ENCODE data around the gene ANXA6. TPM values are rescaled to one million over a fixed set of nuclear protein-coding genes. Genes with fewer than 3 reads are reported as not detected.

Gene ANXA6
- total and polyA plus RNA-seq, 8 donors = 37.0 to 70.8 (median 48.7) TPM

DNA sequence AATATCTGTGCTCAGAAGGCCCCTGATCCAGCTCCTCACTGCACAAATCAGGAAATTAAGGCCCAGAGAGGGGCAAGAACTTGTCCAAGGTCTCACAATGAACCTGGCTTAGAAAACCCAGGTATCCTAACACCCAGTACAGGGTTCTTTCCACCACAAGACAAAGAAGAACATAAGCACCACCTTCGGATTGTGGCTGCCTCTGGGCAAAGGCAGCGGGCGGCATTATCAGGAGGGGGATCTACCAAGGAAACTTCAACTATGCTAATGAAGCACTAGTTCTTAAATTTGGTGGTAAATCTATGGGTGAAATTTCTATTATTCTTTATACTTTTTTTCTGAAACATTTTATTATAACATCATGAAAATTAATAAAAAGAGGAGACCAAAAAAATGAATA lies 17.9 kb downstream of the ANXA6 start:
- no peaks in the 10 kb centered on the region for H3K27me3 ChIP-seq
- H3K4me3 ChIP-seq = no peak overlapping the region
- 92 to 94% methylated on average over 3 of the region's 3 CpGs for WGBS, 2 donors
- peaks cover 0 to 27% (median 0%) of the 10 kb centered on the region in 3 donors for H3K36me3 ChIP-seq
- TF ChIP-seq, protein P1, sequence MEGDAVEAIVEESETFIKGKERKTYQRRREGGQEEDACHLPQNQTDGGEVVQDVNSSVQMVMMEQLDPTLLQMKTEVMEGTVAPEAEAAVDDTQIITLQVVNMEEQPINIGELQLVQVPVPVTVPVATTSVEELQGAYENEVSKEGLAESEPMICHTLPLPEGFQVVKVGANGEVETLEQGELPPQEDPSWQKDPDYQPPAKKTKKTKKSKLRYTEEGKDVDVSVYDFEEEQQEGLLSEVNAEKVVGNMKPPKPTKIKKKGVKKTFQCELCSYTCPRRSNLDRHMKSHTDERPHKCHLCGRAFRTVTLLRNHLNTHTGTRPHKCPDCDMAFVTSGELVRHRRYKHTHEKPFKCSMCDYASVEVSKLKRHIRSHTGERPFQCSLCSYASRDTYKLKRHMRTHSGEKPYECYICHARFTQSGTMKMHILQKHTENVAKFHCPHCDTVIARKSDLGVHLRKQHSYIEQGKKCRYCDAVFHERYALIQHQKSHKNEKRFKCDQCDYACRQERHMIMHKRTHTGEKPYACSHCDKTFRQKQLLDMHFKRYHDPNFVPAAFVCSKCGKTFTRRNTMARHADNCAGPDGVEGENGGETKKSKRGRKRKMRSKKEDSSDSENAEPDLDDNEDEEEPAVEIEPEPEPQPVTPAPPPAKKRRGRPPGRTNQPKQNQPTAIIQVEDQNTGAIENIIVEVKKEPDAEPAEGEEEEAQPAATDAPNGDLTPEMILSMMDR (IDR thresholded peaks at IDR 0.05) = no peak
- FAIRE-seq (no peak), DNase-seq (no peak), ATAC-seq (no peak)
- no peaks in the 10 kb centered on the region for H3K4me1 ChIP-seq
- H3K9me3 ChIP-seq = no peaks in the 10 kb centered on the region
- H3K27ac ChIP-seq = no peak overlapping the region
- intact Hi-C loops (cut with DNase I) = no loop called here

DNA sequence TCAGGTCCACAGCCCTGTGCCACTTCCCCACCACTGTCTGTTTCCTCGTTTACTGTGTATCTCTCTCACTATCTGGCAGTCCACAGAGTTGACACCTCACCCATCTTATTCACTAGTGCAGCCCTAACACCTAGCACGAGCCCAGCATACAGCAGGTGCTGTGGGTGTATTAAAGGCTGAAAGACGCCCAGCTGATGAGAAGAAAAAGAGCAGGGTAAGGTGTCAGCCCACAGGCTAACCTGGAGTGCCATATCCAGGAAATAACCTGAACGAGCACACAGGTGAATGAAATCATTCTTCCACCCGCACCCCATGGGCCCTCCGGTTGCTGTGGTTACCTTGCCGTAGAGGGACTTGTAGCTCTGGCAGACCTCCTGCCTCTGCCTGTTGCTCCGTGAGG lies 18.6 kb downstream of the ANXA6 start:
- no peaks in the 10 kb centered on the region for H3K4me1 ChIP-seq
- WGBS, 2 donors = 87 to 90% methylated on average over 8 of the region's 8 CpGs
- FAIRE-seq (no peak), DNase-seq (no peak), ATAC-seq (peak in 3 of 4 donors; percentile 19 to 74 (median 73))
- no peaks in the 10 kb centered on the region for H3K27me3 ChIP-seq
- TF ChIP-seq, protein P1 (IDR thresholded peaks at IDR 0.05) = no peak
- H3K9me3 ChIP-seq = no peaks in the 10 kb centered on the region
- no peak overlapping the region for H3K27ac ChIP-seq
- peaks cover 0 to 27% (median 0%) of the 10 kb centered on the region in 3 donors for H3K36me3 ChIP-seq
- no peak overlapping the region for H3K4me3 ChIP-seq
- intact Hi-C loops (cut with DNase I) = no loop called here

DNA sequence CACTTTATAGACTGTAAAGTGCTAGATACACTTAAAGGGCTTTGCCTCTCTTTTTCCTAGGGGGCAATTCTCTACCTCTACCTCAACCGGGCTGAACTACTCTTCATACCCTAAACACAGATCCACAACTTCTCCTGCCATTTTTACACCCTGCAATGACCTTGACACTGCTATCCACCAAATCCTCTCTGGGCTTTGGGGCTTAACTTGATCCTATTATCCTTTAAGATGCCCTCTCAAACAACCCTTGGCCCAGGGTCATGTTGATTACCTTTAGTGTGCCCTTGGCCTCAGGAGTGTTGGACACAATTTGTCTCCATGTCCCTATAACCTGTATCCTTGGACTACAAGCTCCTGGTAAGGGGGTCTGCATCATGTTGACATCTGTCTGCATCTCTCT lies 19.5 kb downstream of the ANXA6 start:
- TF ChIP-seq, protein P1 (IDR thresholded peaks at IDR 0.05) = no peak
- FAIRE-seq = no peak
- H3K4me3 ChIP-seq = no peak overlapping the region
- no peaks in the 10 kb centered on the region for H3K9me3 ChIP-seq
- DNase-seq = no peak
- intact Hi-C loops (cut with DNase I) = no loop called here
- H3K27me3 ChIP-seq = no peaks in the 10 kb centered on the region
- no peak overlapping the region for H3K27ac ChIP-seq
- ATAC-seq = no peak
- H3K36me3 ChIP-seq = peaks cover 0 to 34% (median 0%) of the 10 kb centered on the region in 3 donors
- H3K4me1 ChIP-seq = no peaks in the 10 kb centered on the region
- WGBS, 2 donors = 64 to 79% methylated on average over 1 of the region's 1 CpG

DNA sequence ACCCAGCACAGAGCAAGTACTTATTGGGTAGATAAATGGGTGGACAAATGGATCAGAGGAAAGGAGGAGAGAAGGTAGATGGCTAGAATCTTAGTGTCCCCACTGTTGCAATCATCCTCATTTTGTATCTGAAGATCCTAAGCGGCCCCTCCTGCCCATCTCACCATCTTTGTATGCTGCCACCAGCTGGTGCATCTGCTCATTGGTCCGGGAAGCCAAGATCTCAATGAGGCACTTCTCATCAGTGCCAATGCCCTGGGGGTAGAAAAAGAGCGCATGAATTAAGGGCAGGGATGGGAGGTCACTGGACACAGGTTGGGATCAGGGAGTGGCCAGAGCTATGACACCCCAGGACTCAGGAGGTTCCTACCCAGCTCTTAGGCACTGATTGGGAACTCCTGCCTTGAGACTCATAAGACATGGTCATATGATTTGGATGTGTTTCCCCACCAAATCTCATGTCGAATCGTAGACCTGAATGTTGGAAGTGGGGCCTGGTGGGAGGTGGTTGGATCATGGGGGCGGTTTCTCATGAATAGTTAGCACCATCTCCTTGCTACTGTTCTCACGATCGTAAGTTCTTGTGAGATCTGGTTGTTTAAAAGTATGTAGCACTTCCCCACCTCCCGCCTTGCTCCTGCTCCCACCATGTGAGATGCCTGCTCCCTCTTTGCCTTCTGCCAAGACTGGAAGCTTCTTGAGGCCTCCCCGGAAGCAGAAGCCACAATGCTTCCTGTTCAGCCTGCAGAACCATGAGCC lies 20.3 kb downstream of the ANXA6 start:
- ATAC-seq (no peak), FAIRE-seq (no peak), DNase-seq (no peak)
- no peak overlapping the region for H3K4me3 ChIP-seq
- H3K4me1 ChIP-seq = no peaks in the 10 kb centered on the region
- H3K27me3 ChIP-seq = no peaks in the 10 kb centered on the region
- WGBS, 2 donors = 87 to 92% methylated on average over 10 of the region's 10 CpGs
- TF ChIP-seq, protein P1 (IDR thresholded peaks at IDR 0.05) = no peak
- intact Hi-C loops (cut with DNase I) = no loop called here
- no peaks in the 10 kb centered on the region for H3K9me3 ChIP-seq
- H3K27ac ChIP-seq = no peak overlapping the region
- H3K36me3 ChIP-seq = peaks cover 0 to 39% (median 0%) of the 10 kb centered on the region in 3 donors

DNA sequence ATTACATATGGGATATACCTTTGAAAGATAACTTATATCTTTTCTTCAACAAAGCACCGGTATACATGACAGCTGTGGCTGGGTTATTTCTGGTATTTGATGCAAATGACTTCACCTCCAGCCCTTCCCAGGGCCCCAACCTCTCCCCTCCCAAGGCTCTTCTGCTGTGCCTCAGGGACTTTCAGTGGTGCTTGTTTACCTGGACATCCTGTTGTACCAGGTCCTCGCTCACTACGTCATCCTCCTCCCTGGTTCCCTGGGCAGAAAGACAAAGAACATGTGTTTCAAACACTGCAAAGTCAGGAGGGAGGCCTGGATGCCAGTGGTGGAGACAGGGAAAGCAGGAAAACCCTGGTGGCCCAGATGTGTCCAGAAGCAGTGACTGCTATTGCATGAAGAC lies 23.4 kb downstream of the ANXA6 start:
- peak in 1 of 6 donors; percentile 38 for DNase-seq
- 67 to 70% methylated on average over 3 of the region's 3 CpGs for whole genome bisulfite sequencing, 2 donors
- no peak for FAIRE-seq
- H3K4me1 ChIP-seq = no peaks in the 10 kb centered on the region
- H3K9me3 ChIP-seq = no peaks in the 10 kb centered on the region
- no peak overlapping the region for H3K4me3 ChIP-seq
- peak in 3 of 4 donors; percentile 52 to 69 (median 66) for ATAC-seq
- H3K36me3 ChIP-seq = peaks cover 0 to 37% (median 0%) of the 10 kb centered on the region in 3 donors
- H3K27me3 ChIP-seq = no peaks in the 10 kb centered on the region
- TF ChIP-seq, protein P1 (IDR thresholded peaks at IDR 0.05) = no peak
- intact Hi-C loops (cut with DNase I) = no loop called here
- peak overlapping the region in 2 of 4 donors; percentile 50 to 58 for H3K27ac ChIP-seq

All from pancreas (tissue), 10 donors.